Measurements from ENCODE around the gene TLX1. TPM values are rescaled to one million over a fixed set of nuclear protein-coding genes. Genes with fewer than 3 reads are reported as not detected.
"Not testable (repeated sequence)": the region's sequence is repeated elsewhere in the genome, so short reads cannot be mapped to it uniquely, and the experiment has no call there.

Gene TLX1
- total RNA-seq, 1 donor from 2014 or later = not detected

GRCh38 chr10:101154506-101154905 lies 23.4 kb downstream of the TLX1 start:
- H3K4me3 Mint-ChIP-seq; H3K4me1 Mint-ChIP-seq (ENCODE audit: low read depth); DNase-seq (ENCODE audit: low spot score); H3K36me3 Mint-ChIP-seq (ENCODE audit: low read depth); H3K27ac Mint-ChIP-seq; H3K9me3 Mint-ChIP-seq; intact Hi-C loops (cut with micrococcal nuclease): not testable (repeated sequence)
- H3K27me3 Mint-ChIP-seq (ENCODE audit: insufficient read depth) = peaks cover 51% of the 10 kb centered on the region

- Mint-ChIP-seq H3K4me3 (no peak overlapping the region), H3K36me3 (ENCODE audit: low read depth) (no peaks in the 10 kb centered on the region), H3K27me3 (ENCODE audit: insufficient read depth) (peaks cover 45% of the 10 kb centered on the region), H3K4me1 (ENCODE audit: low read depth) (no peaks in the 10 kb centered on the region), H3K27ac (no peak overlapping the region), H3K9me3 (no peaks in the 10 kb centered on the region)
- no peak for DNase-seq (ENCODE audit: low spot score)
- intact Hi-C loops (cut with micrococcal nuclease) = no loop called here
Observed at GRCh38 chr10:101155896-101156295, 24.8 kb downstream of the TLX1 start.

- DNase-seq (ENCODE audit: low spot score) = no peak
- Mint-ChIP-seq H3K27ac (no peak overlapping the region), H3K4me3 (no peak overlapping the region), H3K4me1 (ENCODE audit: low read depth) (peaks cover 11% of the 10 kb centered on the region), H3K27me3 (ENCODE audit: insufficient read depth) (peaks cover 50% of the 10 kb centered on the region), H3K9me3 (no peaks in the 10 kb centered on the region), H3K36me3 (ENCODE audit: low read depth) (no peaks in the 10 kb centered on the region)
- intact Hi-C loops (cut with micrococcal nuclease) = no loop called here
Observed at GRCh38 chr10:101157756-101158458, 26.8 kb downstream of the TLX1 start.

- intact Hi-C loops (cut with micrococcal nuclease) = no loop called here
- Mint-ChIP-seq H3K27ac (no peak overlapping the region), H3K4me1 (ENCODE audit: low read depth) (peaks cover 11% of the 10 kb centered on the region), H3K27me3 (ENCODE audit: insufficient read depth) (peaks cover 48% of the 10 kb centered on the region), H3K9me3 (no peaks in the 10 kb centered on the region), H3K36me3 (ENCODE audit: low read depth) (no peaks in the 10 kb centered on the region), H3K4me3 (no peak overlapping the region)
- no peak for DNase-seq (ENCODE audit: low spot score)
Observed at GRCh38 chr10:101158459-101159058, 27.5 kb downstream of the TLX1 start.

- H3K36me3 Mint-ChIP-seq (ENCODE audit: low read depth) = no peaks in the 10 kb centered on the region
- intact Hi-C loops (cut with micrococcal nuclease) = loop anchor here (1.0 to 5.0 kb wide), 3 partner anchors 52 to 409 kb away; no protein-coding TSS in a partner anchor
- peak overlapping the region; percentile 30 for H3K27ac Mint-ChIP-seq
- peak; percentile 44 for DNase-seq (ENCODE audit: low spot score)
- H3K27me3 Mint-ChIP-seq (ENCODE audit: insufficient read depth) = peaks cover 63% of the 10 kb centered on the region
- H3K4me1 Mint-ChIP-seq (ENCODE audit: low read depth) = peaks cover 11% of the 10 kb centered on the region
- H3K4me3 Mint-ChIP-seq = no peak overlapping the region
- no peaks in the 10 kb centered on the region for H3K9me3 Mint-ChIP-seq
Observed at GRCh38 chr10:101161494-101162299, 30.6 kb downstream of the TLX1 start.

GRCh38 chr10:101162677-101163076 lies 31.6 kb downstream of the TLX1 start:
- H3K27ac Mint-ChIP-seq = no peak overlapping the region
- intact Hi-C loops (cut with micrococcal nuclease) = loop anchor here (5.0 kb wide), 1 partner anchor 280 kb away; no protein-coding TSS in a partner anchor
- peaks cover 11% of the 10 kb centered on the region for H3K4me1 Mint-ChIP-seq (ENCODE audit: low read depth)
- H3K4me3 Mint-ChIP-seq = no peak overlapping the region
- DNase-seq (ENCODE audit: low spot score) = no peak
- no peaks in the 10 kb centered on the region for H3K36me3 Mint-ChIP-seq (ENCODE audit: low read depth)
- no peaks in the 10 kb centered on the region for H3K9me3 Mint-ChIP-seq
- H3K27me3 Mint-ChIP-seq (ENCODE audit: insufficient read depth) = peaks cover 65% of the 10 kb centered on the region

- no peaks in the 10 kb centered on the region for H3K9me3 Mint-ChIP-seq
- no peak for DNase-seq (ENCODE audit: low spot score)
- H3K4me3 Mint-ChIP-seq = no peak overlapping the region
- H3K27me3 Mint-ChIP-seq (ENCODE audit: insufficient read depth) = peaks cover 60% of the 10 kb centered on the region
- H3K36me3 Mint-ChIP-seq (ENCODE audit: low read depth) = no peaks in the 10 kb centered on the region
- intact Hi-C loops (cut with micrococcal nuclease) = loop anchor here (5.0 kb wide), 1 partner anchor 278 kb away; no protein-coding TSS in a partner anchor
- H3K4me1 Mint-ChIP-seq (ENCODE audit: low read depth) = peaks cover 11% of the 10 kb centered on the region
- H3K27ac Mint-ChIP-seq = no peak overlapping the region
Observed at GRCh38 chr10:101164020-101164419, 32.9 kb downstream of the TLX1 start.

- no peak overlapping the region for H3K27ac Mint-ChIP-seq
- peaks cover 56% of the 10 kb centered on the region for H3K27me3 Mint-ChIP-seq (ENCODE audit: insufficient read depth)
- H3K4me1 Mint-ChIP-seq (ENCODE audit: low read depth) = peaks cover 11% of the 10 kb centered on the region
- no peaks in the 10 kb centered on the region for H3K9me3 Mint-ChIP-seq
- H3K36me3 Mint-ChIP-seq (ENCODE audit: low read depth) = no peaks in the 10 kb centered on the region
- H3K4me3 Mint-ChIP-seq = no peak overlapping the region
- intact Hi-C loops (cut with micrococcal nuclease) = no loop called here
- DNase-seq (ENCODE audit: low spot score) = no peak
Observed at GRCh38 chr10:101165736-101166135, 34.6 kb downstream of the TLX1 start.

- no peak for DNase-seq (ENCODE audit: low spot score)
- Mint-ChIP-seq H3K27me3 (ENCODE audit: insufficient read depth) (peaks cover 53% of the 10 kb centered on the region), H3K27ac (no peak overlapping the region), H3K4me3 (no peak overlapping the region), H3K9me3 (no peaks in the 10 kb centered on the region), H3K4me1 (ENCODE audit: low read depth) (peaks cover 9% of the 10 kb centered on the region), H3K36me3 (ENCODE audit: low read depth) (no peaks in the 10 kb centered on the region)
- intact Hi-C loops (cut with micrococcal nuclease) = no loop called here
Observed at GRCh38 chr10:101166430-101166829, 35.3 kb downstream of the TLX1 start.

- H3K27ac Mint-ChIP-seq = no peak overlapping the region
- H3K36me3 Mint-ChIP-seq (ENCODE audit: low read depth) = no peaks in the 10 kb centered on the region
- intact Hi-C loops (cut with micrococcal nuclease) = no loop called here
- H3K9me3 Mint-ChIP-seq = peaks cover 8% of the 10 kb centered on the region
- H3K27me3 Mint-ChIP-seq (ENCODE audit: insufficient read depth) = peaks cover 29% of the 10 kb centered on the region
- no peaks in the 10 kb centered on the region for H3K4me1 Mint-ChIP-seq (ENCODE audit: low read depth)
- H3K4me3 Mint-ChIP-seq = no peak overlapping the region
- DNase-seq (ENCODE audit: low spot score) = no peak
Observed at GRCh38 chr10:101172741-101173140, 41.6 kb downstream of the TLX1 start.

GRCh38 chr10:101174319-101174718 lies 43.2 kb downstream of the TLX1 start:
- H3K9me3 Mint-ChIP-seq = peaks cover 8% of the 10 kb centered on the region
- H3K27ac Mint-ChIP-seq = no peak overlapping the region
- DNase-seq (ENCODE audit: low spot score) = no peak
- H3K27me3 Mint-ChIP-seq (ENCODE audit: insufficient read depth) = peaks cover 28% of the 10 kb centered on the region
- intact Hi-C loops (cut with micrococcal nuclease) = no loop called here
- H3K4me3 Mint-ChIP-seq = no peak overlapping the region
- no peaks in the 10 kb centered on the region for H3K4me1 Mint-ChIP-seq (ENCODE audit: low read depth)
- no peaks in the 10 kb centered on the region for H3K36me3 Mint-ChIP-seq (ENCODE audit: low read depth)

GRCh38 chr10:101176577-101176976 lies 45.5 kb downstream of the TLX1 start:
- Mint-ChIP-seq H3K27me3 (ENCODE audit: insufficient read depth) (peaks cover 32% of the 10 kb centered on the region), H3K4me3 (no peak overlapping the region), H3K9me3 (peaks cover 8% of the 10 kb centered on the region), H3K4me1 (ENCODE audit: low read depth) (no peaks in the 10 kb centered on the region), H3K27ac (no peak overlapping the region), H3K36me3 (ENCODE audit: low read depth) (no peaks in the 10 kb centered on the region)
- intact Hi-C loops (cut with micrococcal nuclease) = no loop called here
- no peak for DNase-seq (ENCODE audit: low spot score)

GRCh38 chr10:101182936-101183335 lies 51.8 kb downstream of the TLX1 start:
- Mint-ChIP-seq H3K27ac (no peak overlapping the region), H3K27me3 (ENCODE audit: insufficient read depth) (peaks cover 14% of the 10 kb centered on the region), H3K4me3 (no peak overlapping the region), H3K4me1 (ENCODE audit: low read depth) (no peaks in the 10 kb centered on the region), H3K36me3 (ENCODE audit: low read depth) (no peaks in the 10 kb centered on the region), H3K9me3 (no peaks in the 10 kb centered on the region)
- intact Hi-C loops (cut with micrococcal nuclease) = no loop called here
- DNase-seq (ENCODE audit: low spot score) = no peak
